ENCODE results near the gene PLCB4.

DNA sequence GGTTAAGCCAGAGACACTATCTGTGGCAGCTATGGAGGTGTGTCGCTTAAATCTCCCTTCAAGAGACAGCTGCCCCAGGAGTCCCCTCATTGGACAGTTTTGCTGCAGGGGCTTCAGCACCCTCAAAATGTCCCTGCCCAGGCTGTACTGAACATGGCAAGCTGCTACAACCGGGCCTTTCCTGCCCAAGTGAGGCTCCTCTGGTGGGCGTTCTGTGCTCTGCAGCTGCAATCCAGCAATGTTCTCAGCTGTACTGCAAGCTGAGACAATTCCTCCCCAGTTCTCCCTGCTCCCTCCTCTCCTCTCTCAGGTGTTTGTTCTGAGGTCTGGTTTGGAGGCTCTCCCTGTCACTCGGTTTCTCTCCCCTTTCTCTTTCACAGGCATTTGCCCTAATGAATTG lies 254.7 kb downstream of the PLCB4 start:
- TF ChIP-seq EZH2 (IDR thresholded peaks at IDR 0.05) (no peak), POLR2AphosphoS5 (IDR thresholded peaks at IDR 0.05; ENCODE audit: borderline replicate concordance, low read depth, low read length) (no peak), FOXP2 (optimal IDR thresholded peaks at IDR 0.05; ENCODE audit: control extremely low read depth, extremely low read length, insufficient read depth) (no peak)
